NCI-H2081 treated with DMSO at 0.1 percent for 48 hours (cell line): Measurements from ENCODE around the gene FERMT3.

Experiments used
- DNase-seq: peaks from one replicate; lab custom pipeline; 2025; lab: John Stamatoyannopoulos, UW

FERMT3 gene

GRCh38 chr11:64186492-64187165, 19.9 kb upstream of the FERMT3 start:
- no peak for DNase-seq

DNA sequence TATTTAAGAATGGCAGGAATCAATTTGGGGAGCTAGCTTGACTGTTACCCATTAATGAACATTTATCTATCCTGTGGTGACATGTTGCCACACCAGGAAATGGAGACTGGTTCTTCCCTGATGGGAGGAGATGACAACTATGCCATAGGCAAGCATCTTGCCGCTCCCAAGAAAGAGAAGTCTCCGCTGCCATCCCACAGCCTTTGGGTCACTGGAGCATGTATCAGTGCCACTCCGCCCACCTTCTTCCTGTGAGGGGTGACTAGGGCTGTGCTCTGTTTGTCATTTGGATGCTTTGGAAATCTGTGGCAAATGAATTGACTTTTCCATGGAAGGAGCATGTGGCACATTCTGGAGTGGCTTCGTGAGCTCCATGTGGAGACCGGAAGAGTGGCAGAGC, 14.1 kb upstream of the FERMT3 start:
- no peak for DNase-seq

GRCh38 chr11:64196626-64197025, 9.9 kb upstream of the FERMT3 start:
- DNase-seq, result no peak

- no peak for DNase-seq
Observed at GRCh38 chr11:64198511-64198910, 8.0 kb upstream of the FERMT3 start.

- no peak for DNase-seq
Observed at GRCh38 chr11:64201543-64201942, 5.0 kb upstream of the FERMT3 start.

- no peak for DNase-seq
Observed at GRCh38 chr11:64202992-64203391, 3.5 kb upstream of the FERMT3 start.

DNA sequence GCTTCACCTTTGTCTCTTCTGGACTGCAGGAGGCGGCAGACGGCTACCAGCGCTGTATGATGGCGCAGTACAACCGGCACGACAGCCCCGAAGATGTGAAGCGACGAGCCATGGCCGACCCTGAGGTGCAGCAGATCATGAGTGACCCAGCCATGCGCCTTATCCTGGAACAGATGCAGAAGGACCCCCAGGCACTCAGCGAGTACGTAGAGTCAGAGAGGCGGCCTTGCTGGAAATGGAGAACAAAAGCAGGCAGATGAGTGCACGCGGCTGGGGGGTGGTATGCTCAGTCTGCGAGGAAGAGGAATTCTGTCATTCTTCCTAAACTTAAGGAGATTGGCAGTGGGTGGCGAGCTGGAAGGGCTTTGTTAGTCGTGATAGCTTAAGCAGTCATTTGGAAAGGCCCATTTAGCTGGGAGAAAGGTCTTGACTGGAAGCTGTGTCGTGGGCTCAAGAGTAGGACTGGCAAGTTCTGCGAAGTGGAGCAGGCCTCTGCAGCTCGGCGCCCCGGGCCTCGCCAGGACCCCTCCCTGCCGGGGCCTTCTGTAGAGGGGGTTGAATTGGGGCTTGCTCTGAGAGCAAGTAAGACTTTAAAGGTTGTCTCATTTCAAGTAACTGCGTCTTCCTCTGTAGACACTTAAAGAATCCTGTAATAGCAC, 3.0 kb upstream of the FERMT3 start:
- no peak for DNase-seq

DNA sequence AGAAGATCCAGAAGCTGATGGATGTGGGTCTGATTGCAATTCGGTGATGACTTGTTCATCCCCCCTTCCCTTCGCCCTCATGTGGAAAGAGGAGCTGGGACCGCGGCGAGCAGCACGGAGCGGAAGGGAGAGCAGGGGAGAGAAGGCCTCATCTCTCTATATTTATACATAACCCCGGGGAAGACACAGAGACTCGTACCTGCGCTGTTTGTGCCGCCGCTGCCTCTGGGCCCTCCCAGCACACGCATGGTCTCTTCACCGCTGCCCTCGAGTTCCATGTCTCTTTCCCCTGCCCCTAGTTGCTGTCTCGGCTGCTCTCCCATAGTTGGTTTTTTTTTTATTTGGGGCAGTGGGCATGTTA, 2.5 kb upstream of the FERMT3 start:
- no peak for DNase-seq

GRCh38 chr11:64204464-64204989, 2.0 kb upstream of the FERMT3 start:
- DNase-seq, result no peak

DNA sequence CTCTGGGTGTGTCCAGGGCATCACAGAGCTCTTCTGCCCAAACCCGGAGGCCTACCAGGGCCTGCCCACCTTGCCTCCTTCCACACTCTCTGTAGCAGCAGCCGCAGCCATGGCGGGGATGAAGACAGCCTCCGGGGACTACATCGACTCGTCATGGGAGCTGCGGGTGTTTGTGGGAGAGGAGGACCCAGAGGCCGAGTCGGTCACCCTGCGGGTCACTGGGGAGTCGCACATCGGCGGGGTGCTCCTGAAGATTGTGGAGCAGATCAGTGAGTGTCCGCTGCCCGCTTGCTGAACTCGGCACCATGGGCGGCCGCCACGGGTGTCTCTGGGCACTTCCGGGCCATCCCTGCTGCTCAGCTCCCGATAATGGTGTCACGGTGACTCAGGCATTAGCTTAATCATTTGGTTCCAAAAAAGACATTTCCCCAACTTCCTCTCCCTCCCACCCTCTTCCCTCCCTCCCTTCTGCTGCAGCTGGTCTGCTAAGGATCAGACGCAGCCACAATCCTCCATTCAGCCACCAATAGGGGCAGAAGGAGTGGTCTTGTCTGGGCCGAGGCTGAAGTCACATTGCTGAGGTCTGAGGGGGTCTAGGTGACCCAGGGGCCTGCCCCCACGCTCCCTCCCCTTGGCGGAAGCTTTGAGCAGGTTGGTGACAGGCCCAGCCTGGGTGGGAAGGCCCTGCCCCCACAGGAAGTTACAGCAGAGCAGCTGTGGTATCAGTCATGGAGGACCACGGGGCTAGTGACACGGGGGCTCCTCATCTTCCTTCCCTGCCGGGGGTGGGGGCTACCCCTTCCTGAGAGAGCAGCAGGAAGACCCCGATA, 950 bp downstream of the FERMT3 start:
- no peak for DNase-seq

- no peak for DNase-seq
Observed at GRCh38 chr11:64208086-64208795, 1.7 kb downstream of the FERMT3 start.

- DNase-seq, result no peak
Observed at GRCh38 chr11:64208796-64209562, 2.5 kb downstream of the FERMT3 start.

GRCh38 chr11:64209563-64209843, 3.0 kb downstream of the FERMT3 start:
- no peak for DNase-seq

DNA sequence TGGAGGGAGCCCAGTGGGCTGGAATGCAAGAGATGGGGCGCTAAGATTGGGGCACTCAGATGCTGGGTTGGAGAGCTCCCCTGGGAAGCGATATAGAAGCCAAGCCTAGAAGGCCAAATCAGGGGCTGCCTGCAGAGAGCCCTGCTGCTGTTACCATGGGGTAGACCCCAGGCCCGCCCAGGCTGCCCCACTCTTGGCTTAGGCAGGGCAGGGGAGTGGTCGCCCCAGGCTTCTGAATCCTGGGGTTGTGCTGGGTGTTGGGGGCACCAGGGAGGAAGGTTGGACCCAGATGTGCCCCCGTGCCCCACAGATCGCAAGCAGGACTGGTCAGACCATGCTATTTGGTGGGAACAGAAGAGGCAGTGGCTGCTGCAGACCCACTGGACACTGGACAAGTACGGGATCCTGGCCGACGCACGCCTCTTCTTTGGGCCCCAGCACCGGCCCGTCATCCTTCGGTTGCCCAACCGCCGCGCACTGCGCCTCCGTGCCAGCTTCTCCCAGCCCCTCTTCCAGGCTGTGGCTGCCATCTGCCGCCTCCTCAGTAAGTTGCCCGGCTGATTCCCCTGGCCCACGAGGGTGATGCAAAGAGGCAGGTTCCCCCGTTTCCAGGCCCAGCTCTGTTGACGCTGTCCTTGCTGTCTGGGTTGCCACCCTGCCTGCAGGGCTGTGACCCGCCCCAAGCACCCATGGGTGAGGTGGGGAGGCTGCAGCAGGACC, 3.9 kb downstream of the FERMT3 start:
- DNase-seq, result no peak

DNA sequence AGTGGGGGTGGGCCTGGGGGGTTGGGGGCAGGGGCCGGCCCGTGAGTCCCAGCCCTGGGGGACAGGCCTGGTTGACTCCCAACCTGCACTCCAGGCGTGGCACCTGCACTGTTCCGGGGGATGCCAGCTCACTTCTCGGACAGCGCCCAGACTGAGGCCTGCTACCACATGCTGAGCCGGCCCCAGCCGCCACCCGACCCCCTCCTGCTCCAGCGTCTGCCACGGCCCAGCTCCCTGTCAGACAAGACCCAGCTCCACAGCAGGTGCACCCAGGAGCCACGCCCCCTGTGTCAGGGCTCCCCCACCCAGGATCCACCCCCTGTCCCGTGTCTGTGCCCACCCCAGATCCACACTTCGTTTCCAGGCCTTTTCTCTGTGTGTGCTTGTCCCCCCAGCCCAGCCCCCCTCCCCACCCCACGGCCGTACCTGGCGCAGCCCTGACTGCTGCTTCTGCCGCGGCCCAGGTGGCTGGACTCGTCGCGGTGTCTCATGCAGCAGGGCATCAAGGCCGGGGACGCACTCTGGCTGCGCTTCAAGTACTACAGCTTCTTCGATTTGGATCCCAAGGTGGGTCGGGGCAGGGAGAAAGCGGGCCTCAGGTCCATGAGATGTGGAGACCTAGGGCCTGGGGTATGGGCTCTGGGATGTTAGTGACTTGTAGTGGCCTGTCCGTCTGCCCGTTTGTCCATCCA, 4.8 kb downstream of the FERMT3 start:
- DNase-seq, result no peak

GRCh38 chr11:64216879-64217278, 10.4 kb downstream of the FERMT3 start:
- no peak for DNase-seq

GRCh38 chr11:64218628-64219353, 12.3 kb downstream of the FERMT3 start:
- DNase-seq, result no peak

DNA sequence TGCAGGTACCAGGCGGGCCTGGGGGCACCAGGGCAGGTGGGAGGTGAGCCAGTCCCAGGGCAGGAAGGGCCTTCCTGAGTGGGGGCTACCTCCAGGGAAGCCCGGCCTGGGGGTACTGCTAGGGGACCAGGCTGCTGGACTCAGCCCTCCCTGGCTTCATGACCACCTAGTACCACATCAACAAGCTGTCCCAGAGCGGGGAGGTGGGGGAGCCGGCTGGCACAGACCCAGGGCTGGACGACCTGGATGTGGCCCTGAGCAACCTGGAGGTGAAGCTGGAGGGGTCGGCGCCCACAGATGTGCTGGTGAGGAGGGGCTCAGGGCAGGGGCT, 12.8 kb downstream of the FERMT3 start:
- no peak for DNase-seq

DNA sequence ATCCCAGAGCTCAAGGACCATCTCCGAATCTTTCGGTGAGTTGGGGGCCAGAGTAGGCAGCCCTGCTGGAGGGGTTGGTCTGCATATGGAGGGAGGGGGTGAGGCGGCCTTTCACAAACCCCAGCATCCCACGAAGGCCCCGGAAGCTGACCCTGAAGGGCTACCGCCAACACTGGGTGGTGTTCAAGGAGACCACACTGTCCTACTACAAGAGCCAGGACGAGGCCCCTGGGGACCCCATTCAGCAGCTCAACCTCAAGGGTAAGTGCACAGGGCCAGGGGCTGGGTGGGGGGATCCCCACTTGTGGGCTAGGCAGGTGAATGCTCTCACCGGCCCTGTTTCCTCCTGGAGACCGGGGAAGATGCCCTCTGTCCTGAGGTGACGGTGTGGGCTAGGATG, 13.2 kb downstream of the FERMT3 start:
- DNase-seq, result no peak

GRCh38 chr11:64220271-64220670, 13.8 kb downstream of the FERMT3 start:
- DNase-seq, result no peak
